ENCODE results near the gene ADK.

ADK gene

DNA sequence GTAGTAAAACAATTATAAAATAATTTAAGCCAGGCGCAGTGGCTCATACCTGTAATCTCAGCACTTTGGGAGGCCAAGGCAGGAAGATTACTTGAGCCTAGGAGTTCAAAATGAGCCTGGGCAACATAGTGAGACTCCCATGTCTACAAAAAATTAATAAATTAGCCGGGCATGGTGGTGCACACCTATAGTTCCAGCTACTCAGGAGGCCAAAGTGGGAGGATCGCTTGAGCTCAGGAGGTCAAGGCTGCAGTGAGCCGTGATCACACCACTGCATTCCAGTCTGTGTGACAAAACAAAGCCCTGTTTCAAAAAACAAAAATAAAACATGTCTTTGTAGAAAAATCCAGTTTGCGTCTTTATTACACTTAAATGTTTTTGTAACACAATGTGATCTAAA, 533.4 kb downstream of the ADK start:
- DNase-seq = no peak

DNA sequence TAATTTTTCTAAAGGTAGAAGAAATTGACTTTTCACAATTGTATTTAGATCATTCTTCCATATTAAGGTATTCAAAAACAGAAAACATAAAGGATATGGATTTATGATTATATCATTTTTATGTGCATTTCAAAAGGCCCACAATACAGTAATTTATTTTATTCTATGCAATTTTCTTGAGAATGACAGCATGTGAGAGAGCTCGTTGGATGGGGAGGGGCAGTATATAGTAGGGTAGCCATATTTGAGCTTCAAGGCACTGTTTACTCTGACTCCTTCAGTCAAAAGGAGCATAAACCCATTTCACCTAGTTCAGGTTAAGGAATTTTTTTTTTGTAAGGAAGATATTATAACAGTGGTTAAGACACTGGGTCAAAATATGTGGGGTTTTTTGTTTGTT, 534.5 kb downstream of the ADK start:
- no peak for DNase-seq

DNA sequence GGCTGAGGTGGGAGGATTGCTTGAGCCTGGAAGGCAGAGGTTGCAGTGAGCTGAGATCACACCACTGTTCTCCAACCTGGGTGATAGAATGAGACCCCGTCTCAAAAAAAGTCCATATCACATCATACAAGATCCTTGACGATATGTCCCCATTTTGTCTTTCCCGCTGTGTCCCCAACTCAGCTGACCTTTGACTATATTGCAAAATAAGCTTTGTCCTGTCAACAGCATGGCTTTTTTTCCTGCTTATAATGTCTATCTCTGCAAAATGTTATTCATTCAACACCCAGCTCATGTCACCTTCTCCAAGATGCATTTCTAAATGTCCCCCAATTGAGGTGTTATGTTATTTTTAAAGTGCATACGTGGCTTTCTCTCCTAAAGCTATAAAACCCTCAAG, 539.4 kb downstream of the ADK start:
- DNase-seq = no peak

DNA sequence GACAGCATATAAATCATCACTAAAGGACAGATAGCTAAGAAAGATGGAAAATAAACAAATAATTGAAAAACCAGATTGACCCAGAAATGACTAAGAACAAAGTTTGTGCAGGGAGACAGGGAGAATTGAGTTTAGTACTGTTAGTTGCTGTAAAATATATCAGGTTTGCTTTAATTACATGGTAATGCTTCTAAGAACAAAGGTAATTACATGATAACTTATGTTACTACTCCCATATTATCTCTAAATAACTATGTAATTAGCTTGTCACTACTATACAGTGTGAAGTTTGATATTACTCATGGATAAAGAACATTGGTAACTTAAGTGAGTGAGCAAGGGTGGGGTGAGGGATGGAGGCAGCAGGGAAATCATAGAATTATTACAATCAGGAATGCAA, 540.1 kb downstream of the ADK start:
- DNase-seq = no peak

DNA sequence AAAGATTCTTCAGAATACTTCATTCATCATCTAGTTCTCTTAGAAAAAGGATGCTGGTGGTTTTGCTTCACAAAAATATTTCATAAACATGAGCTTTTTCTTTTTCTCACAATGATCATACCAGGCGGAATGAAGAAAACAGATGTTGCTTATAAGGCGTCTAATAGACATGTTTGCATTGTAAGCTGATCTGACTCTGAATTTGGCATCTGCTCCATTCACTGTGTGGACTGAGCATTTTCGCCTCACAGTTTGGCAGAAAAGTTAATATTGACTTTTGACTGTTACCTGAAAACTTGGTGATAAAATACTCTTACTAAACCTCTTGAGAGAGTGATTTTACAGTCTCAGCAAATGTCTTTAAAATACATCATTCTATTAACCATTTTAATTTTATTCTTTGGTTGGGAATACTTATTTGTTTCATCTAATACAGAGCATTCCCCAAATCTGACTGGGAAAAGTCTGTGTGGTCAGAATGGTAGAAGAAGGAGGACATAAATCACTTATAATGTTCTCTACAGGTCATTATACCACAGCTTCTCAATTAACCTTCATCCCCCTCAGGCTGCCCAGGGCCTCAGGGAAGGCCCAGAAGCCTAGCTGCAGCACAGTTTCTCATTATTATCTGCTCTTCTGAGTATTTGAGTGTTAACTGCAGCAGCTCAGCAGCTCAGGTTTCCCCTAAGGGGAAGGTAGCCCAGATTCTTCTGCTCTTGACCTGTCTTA, 553.8 kb downstream of the ADK start:
- peak; percentile 69 for DNase-seq

- DNase-seq = no peak
Observed at GRCh38 chr10:74705358-74705980, 554.4 kb downstream of the ADK start.

GRCh38 chr10:74706966-74707365, 555.9 kb downstream of the ADK start:
- no peak for DNase-seq

DNA sequence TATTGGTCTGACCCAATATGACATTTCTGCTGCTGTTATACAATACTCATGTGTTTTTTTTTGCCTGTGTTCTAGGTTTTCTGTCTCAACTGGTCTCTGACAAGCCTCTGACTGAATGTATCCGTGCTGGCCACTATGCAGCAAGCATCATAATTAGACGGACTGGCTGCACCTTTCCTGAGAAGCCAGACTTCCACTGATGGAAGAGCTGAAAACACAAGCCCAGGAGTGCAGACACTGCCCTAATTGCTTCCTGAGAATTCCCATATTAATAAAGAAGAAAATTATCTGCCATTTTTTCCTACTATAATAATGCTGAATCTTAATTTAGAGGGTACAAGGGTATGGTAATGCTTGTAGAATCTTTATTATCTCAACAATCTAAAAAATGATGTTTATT, 557.2 kb downstream of the ADK start:
- no peak for DNase-seq

DNA sequence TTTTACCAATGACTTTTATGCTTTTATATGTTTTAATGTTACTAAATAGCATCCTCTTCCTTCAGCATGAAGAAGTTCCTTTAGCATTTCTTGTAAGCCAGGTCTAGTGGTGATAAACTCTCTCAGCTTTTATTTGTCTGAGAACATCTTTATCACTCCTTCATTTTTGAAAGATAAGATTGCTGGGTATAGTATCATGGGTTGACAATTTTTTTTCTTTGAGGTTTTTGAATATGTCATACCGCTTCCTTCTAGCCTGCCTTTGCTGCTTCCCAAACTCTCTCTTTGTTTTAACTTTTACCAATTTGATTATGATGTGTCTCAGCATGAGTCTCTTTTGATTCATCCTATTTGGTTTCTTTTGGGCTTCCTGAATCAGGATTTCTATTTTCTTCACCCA, 567.2 kb downstream of the ADK start:
- no peak for DNase-seq

DNA sequence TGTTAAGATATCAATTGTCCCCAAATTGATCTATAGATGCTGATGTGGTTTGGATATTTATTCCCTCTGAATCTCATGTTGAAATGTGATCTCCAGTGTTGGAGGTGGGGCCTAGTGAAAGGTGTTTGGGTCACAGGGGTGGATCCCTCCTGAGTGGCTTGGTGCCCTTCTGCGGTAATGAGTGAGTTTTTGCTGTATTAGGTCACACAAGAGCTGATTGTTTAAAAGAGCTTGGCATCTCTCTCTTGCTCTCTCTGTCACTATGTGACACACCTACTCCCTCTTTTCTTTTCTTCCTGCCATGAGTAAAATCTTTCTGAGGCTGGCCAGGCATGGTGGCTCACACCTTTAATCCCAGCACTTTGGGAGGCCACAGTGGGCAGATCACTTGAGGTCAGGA, 577.2 kb downstream of the ADK start:
- DNase-seq = no peak

DNA sequence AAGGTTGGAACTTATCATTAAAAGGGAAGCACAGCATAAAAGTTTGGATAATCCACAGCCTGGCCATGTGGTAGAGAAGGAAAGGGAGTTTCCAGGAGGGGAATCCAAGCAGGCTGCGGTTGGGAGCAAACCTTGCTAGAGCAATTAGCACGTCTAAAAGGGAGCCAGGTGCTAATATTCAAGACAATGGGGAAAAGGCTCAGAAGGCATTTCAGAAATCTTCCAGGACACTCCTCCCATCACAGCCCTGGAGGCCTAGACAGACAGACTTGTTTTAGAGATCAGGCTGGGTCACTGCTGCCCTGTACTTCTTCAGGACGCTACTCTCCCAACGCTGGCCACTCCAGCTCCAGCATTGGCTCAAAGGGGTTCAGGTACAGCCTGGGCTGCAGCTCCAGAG, 579.2 kb downstream of the ADK start:
- DNase-seq = no peak

DNA sequence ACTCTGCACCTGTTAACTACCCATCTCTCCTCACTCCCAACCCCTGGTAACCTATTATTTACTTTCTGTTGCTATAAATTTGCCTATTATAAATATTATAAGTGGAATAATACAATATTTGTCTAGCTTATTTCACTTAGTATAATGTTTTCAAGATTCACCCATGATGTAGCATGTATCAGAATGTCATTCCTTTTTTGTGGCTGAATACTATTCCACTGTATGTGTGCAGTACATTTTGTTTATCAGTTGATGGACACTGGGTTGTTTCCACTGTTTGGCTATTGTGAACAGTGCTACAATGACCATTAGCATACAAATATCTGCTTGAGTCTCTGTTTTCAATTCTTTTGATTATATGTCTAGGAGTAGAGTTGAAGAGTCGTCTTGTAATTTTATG, 582.6 kb downstream of the ADK start:
- DNase-seq = no peak

- DNase-seq = no peak
Observed at GRCh38 chr10:74736029-74736428, 585.0 kb downstream of the ADK start.

DNA sequence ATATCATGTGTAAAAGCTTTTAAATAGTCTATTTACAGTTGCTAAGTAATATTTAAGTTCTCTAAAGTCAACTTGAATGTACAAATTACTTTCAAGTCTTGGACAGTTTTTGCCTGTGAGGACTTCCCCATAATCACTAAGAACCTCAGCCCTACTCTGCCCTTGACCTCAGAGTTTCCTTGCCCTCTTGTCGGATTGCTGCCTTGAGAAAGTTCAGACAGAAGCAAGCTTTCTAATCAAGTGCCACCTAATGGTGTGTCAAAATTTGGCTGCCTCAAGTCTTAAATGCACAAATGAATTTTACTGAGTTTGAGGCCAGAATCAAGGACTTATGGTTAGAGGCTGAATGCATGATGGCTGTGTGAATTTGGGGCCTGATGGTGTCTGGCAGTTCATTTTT, 587.0 kb downstream of the ADK start:
- no peak for DNase-seq

DNA sequence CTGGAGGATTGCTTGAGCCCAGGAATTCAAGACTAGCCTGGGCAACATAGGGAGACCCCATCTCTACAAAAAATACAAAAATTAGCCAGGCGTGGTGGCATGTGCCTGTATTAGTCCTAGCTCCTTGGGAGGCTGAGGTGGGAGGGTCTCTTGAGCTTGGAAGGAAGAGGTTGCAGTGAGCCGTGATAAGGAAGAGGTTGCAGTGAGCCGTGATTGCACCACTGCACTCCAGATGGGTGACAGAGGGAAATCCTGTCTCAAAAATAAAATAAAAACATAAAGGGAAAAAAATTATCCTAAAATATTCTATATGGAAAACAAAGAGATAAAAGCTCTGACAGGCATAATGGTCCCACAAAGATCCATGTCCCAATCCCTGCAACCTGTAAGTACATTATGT, 587.5 kb downstream of the ADK start:
- DNase-seq = no peak

DNA sequence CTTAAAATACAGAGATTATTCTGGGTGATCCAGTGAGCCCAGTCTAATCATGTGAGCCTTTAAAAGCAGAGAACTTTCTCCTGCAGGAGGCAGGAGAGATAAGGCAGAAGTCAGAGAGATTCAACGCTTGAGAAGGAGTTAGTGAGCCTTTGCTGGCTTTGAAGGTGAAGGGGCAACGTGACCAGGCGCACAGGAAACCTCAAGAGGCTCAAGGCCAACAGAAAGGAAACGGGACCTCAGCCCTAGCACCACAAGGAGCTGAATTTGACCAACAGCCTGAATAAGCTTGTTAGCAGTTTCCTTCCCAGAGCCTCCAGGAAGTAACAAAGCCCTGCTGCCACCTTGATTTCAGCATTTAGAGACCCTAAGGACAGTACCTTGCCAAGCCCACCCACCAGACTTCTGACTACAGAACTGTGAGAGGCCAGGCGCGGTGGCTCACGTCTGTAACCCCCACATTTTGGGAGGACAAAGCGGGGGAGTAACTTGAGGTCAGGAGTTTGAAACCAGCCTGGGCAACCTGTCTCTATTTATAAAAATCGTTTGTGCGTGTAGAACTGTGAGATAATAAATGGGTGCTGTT, 588.1 kb downstream of the ADK start:
- no peak for DNase-seq

DNA sequence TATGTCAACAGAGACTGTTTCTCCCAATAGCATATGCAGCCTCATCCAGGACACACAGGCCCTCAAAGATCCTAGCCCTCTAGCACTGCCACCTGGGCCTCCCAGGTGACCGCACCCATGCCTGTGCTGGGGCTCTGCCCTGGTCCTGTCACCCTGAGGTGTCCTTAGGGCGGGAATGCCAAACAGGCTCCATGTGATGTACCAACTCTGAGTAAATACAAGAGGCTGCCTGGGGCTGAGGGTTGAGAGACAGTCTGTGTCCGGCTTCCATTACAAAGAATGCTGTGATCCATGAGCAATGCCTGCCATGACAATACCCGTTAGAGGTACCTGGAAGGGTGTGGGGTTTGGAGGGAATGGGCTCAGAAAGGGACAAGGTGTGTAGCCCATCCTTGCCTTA, 592.4 kb downstream of the ADK start:
- no peak for DNase-seq

DNA sequence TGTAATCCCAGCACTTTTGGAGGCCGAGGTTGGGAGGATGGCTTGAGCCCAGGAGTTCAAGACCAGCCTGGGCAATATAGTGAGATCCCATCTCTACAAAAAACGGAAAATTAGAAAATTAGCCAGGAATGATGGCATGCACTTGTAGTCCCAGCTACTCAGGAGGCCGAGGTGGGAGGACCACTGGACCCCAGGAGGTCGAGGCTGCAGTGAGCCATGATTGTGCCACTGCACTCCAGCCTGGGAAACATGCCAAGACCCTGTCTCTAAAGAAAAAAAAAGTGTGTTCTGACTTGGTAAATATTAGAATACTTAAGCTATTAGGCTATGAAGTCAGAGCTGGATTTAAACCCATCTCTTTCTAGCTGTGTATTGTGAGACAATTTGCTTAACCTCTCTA, 594.4 kb downstream of the ADK start:
- no peak for DNase-seq

- no peak for DNase-seq
Observed at GRCh38 chr10:74746813-74747212, 595.8 kb downstream of the ADK start.

GRCh38 chr10:74748468-74749031, 597.5 kb downstream of the ADK start:
- DNase-seq = no peak

DNA sequence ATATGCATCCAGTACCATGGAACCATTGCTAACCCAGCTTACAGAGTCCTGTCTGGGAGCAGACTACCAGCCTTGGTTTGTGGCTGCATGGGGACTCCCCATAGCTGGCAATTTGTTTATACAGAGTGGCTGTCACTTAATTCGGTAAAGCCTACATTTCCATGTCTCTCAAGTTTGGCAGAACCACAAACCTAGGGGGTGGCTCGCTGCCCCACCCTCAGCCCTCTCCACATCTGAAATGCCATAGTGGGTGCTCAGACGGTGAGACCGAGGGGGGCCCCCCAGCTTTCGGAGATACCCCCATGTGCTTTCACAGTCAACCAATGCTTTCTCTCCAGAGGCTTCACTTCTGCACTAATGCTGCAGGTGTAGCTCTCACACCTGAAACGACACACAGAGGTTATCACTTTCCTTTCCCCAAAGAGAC, 599.8 kb downstream of the ADK start:
- DNase-seq = no peak

DNA sequence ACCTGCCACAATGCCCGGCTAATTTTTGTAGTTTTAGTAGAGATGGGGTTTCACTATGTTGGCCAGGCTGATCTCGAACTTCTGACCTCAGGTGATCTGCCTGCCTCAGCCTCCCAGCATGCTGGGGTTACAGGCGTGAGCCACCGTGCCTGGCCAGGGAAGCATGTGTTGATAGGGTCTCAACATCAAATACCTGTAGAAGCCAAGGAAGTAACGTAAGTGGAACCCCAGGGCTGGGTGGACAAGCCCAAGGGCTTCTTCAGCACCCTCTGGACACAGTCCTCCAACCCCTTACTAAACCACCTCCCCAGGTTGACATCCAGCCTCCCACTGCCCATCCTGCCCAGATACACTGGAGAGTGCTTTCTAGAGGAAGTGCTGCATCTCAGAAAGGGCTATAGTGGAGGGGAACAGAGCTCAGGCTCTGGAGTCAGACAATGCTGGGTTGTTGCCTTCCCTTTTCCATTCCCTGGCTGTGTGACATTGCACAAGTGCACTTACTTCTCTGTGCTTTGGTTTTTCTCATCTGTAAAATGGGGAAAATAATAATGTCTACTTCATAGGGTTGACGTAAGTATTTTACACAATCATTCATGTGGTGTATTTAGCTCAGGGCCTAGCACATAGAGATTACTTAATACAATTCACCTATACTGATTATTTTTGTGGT, 601.5 kb downstream of the ADK start:
- DNase-seq = no peak

DNA sequence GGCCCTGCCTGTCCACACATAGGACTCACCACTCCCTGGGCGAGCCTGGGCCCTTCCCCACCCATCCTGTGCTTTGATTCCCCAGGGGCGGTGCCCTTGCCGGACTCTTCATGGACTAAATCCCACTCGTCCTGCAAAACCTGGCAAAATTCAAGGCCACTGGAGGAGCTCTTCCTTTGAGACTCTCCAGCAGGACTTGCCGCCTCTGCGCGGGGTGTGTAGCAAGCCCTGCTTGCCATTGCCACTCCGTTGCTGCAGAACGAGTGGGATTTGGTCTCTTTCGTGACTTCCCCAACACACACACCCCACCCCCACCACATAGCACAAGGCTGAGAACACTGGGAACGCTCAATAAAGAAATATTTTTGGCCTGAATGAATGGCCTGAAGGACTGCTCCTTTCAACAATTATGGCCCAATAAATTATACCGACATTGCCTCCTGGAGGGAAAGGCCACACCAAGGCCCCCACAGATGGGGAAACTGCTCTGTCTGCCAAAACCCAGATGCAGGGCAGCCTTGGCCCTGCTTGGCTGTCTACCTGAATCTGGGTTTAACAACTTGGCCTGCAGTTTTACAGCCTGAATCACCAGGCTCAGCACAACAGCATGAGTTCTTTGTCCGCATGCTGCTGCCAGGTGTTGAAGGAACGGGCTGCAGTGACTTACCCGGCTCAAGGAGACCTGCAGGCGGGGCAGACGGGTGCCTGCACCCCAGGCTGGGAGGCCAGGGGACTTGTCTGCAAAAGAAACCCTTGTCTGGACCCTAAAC, 602.6 kb downstream of the ADK start:
- no peak for DNase-seq

All from NCI-H1694 (cell line).